K562 (cell line): Measurements from ENCODE around the gene ALG1.
"Not testable (repeated sequence)": the region's sequence is repeated elsewhere in the genome, so short reads cannot be mapped to it uniquely, and the experiment has no call there.

ENCODE experiments used
- ARID2 ChIP-seq: fragments of 450-650 bp; IDR thresholded peaks from 2 replicates; pipeline ENCODE4 v1.6.1; 2017; ENCODE audit warnings: antibody characterized with exemption, mild to moderate bottlenecking
- ETS2 ChIP-seq: IDR thresholded peaks from 2 replicates; pipeline ENCODE4 v1.6.1; 2016; ENCODE audit warnings: borderline replicate concordance, missing genetic modification characterization, mild to moderate bottlenecking, moderate library complexity, missing compliant biosample characterization; ENCODE audit not compliant: poor library complexity, severe bottlenecking
- ZBTB11 ChIP-seq, 3 experiments: fragments of 200-800 bp in 1 of 3; fragments of 250-450 bp in 1 of 3; fragments of 450-650 bp in 1 of 3; sonication (Bioruptor Pico) in 1 of 3; sonication (Bioruptor generic) in 1 of 3; formaldehyde crosslinking in 1 of 3; IDR thresholded peaks; 2 replicates each; pipeline versions ENCODE4 v1.6.1 to v1.8.0; 2016 to 2022; ENCODE audit warnings: mild to moderate bottlenecking in 2 of 3, missing genetic modification characterization in 2 of 3, missing compliant biosample characterization in 1 of 3, moderate library complexity in 1 of 3
- TF ChIP-seq, protein P1 (sequence below): sonication (generic); formaldehyde crosslinking; IDR thresholded peaks from 2 replicates; pipeline ENCODE4 v1.9.0; 2022; ENCODE audit warnings: mild to moderate bottlenecking, missing genetic modification reagents

GRCh38 chr16:5117300-5118087, 45.9 kb downstream of the ALG1 start:
- TF ChIP-seq, protein P1, sequence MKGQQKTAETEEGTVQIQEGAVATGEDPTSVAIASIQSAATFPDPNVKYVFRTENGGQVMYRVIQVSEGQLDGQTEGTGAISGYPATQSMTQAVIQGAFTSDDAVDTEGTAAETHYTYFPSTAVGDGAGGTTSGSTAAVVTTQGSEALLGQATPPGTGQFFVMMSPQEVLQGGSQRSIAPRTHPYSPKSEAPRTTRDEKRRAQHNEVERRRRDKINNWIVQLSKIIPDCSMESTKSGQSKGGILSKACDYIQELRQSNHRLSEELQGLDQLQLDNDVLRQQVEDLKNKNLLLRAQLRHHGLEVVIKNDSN (CRISPR knock-in tag), result not testable (repeated sequence)
- TF ChIP-seq ZBTB11 (CRISPR knock-in tag; IDR thresholded peaks at IDR 0.05); ARID2; ETS2 (tag): not testable (repeated sequence)
